ENCODE results near the gene ANKRD16.
A peak's percentile ranks its signal among the peaks of the same experiment; 100 is the strongest.
"Not testable (repeated sequence)": the region's sequence is repeated elsewhere in the genome, so short reads cannot be mapped to it uniquely, and the experiment has no call there.

ANKRD16 gene

DNA sequence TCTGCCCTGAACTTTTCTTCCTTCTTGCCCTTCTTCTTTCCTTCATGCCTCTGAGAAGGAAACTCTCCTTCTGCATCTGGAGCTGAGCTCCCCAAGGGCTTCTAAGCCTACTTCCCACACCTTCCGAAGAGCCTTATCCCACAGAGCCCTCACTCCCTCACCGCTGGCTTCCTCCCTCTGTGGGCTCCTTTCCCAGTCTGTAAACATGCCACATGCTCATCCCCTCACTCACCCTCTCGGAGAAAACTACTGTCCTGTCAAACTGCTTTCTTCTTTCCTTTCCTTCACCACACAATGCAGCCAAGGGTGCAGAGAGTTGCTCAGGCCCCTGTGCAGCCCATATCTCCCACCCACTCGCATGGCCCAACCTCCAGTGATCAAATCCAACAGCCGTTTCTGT lies 18.1 kb downstream of the ANKRD16 start:
- TF ChIP-seq, protein P1, sequence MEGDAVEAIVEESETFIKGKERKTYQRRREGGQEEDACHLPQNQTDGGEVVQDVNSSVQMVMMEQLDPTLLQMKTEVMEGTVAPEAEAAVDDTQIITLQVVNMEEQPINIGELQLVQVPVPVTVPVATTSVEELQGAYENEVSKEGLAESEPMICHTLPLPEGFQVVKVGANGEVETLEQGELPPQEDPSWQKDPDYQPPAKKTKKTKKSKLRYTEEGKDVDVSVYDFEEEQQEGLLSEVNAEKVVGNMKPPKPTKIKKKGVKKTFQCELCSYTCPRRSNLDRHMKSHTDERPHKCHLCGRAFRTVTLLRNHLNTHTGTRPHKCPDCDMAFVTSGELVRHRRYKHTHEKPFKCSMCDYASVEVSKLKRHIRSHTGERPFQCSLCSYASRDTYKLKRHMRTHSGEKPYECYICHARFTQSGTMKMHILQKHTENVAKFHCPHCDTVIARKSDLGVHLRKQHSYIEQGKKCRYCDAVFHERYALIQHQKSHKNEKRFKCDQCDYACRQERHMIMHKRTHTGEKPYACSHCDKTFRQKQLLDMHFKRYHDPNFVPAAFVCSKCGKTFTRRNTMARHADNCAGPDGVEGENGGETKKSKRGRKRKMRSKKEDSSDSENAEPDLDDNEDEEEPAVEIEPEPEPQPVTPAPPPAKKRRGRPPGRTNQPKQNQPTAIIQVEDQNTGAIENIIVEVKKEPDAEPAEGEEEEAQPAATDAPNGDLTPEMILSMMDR (IDR thresholded peaks at IDR 0.05; ENCODE audit: low read depth, low read length, missing control alignments): no peak
- no peak for DNase-seq (ENCODE audit: low read depth)

DNA sequence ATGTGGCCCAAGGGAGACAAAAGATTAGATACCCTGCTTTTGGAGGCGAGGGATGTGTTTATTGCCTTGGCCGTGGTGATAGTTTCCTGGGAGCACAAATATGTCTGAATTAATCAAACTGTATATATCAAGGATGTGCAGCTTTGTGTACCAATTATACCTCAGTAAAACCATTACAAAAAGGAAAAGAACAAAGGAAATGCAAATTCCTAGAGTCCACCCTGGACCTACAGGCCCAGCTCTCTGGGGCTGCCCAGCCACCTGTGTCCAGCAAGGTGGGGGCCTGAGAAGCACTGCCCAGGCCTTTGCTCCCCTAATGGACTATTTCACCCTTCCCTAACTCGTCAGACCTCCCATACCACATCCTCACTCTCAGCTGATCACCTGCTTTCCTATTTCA lies 20.5 kb downstream of the ANKRD16 start:
- DNase-seq (ENCODE audit: low read depth): no peak
- TF ChIP-seq, protein P1 (IDR thresholded peaks at IDR 0.05; ENCODE audit: low read depth, low read length, missing control alignments): no peak
- H3K4me3 ChIP-seq (ENCODE audit: low read depth, low read length): no peak overlapping the region

More for the DNA sequence above, 18.1 kb downstream of the ANKRD16 start:
- no peak overlapping the region for H3K4me3 ChIP-seq (ENCODE audit: low read depth, low read length)

DNA sequence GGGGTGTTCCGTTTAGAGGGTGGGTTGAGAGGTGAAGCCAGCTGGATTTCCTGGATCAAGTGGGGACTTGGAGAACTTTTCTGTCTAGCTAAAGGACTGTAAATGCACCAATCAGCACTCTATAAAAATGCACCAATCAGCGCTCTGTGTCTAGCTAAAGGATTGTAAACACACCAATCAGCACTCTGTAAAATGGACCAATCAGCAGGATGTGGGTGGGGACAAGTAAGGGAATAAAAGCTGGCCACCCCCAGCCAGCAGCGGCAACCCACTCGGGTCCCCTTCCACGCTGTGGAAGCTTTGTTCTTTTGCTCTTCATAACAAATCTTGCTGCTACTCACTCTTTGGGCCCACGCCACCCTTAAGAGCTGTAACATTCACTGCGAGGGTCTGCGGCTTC lies 21.3 kb downstream of the ANKRD16 start:
- H3K4me3 ChIP-seq (ENCODE audit: low read depth, low read length); DNase-seq (ENCODE audit: low read depth): not testable (repeated sequence)

DNA sequence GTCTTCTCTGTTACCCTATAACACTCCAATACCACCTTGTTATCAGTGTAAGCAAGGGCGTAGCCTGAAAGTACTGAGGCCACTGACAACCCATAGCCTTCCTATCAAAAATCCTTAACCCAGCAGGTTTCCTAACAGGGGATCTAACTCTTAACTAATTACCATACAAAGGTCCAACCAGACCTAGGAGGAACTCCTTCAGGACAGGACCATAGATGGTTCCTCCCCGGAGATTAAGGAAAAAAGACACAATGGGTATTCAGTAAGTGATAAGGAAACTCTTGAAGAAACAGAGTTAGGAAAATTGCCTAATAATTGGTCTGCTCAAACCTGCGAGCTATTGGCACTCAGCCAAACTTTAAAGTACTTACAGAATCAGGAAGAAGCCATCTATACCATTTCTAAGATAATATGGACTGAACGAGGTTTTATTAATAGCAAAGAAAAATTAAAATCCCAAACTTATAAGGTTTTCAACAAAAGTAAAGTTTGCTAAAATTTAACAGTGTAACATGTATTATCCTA lies 22.5 kb downstream of the ANKRD16 start:
- not testable (repeated sequence) for H3K4me3 ChIP-seq (ENCODE audit: low read depth, low read length); DNase-seq (ENCODE audit: low read depth)

DNA sequence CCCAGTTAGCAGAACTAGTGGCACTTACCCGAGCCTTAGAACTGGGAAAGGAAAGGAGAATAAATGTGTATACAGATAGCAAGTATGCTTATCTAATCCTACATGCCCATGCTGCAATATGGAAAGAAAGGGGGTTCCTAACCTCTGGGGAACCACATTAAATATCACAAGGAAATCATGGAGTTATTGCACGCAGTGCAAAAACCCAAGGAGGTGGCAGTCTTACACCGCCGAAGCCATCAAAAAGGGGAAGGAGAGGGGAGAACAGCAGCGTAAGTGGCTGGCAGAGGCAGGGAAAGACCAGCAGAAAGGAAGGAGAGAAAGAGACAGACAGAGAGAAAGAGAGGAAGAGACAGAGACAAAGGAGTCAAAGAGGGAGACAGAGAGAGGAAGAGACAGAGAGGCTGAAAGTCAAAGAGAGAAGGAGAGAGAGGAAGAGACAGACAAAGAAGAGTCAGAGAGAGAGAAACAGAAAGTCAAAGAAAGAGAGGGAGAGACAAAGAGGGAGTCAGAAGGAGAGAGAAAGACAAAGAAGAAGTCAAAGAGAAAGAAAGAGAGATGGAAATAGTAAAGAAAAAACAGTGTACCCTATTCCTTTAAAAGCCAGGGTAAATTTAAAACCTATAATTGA lies 23.1 kb downstream of the ANKRD16 start:
- not testable (repeated sequence) for H3K4me3 ChIP-seq (ENCODE audit: low read depth, low read length); DNase-seq (ENCODE audit: low read depth)

DNA sequence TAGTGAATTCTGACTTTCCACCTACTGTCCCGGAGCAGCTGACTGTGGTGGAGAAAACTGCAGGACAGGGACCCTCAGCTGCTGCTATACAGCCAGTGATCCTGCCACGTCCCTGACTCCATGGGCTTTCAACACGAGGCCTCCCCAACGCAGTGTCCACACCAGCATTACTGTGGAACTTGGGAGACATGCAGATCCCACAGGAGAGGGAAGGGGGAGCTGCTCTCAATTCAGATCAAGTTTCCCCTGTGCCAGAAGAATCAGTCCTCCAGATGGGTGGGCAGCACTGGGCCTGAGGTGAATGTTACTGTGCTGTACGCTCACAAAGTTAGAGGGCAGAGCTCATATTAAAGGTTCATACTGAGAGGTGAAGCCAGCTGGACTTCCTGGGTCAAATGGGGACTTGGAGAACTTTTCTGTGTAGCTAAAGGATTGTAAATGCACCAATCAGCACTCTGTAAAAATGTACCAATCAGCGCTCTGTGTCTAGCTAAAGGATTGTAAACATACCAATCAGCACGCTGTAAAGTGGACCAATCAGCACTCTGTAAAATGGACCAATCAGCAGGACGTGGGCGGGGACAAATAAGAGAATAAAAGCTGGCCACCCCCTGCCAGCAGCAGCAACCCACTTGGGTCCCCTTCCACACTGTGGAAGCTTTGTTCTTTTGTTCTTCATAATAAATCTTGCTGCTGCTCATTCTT lies 26.6 kb downstream of the ANKRD16 start:
- not testable (repeated sequence) for DNase-seq (ENCODE audit: low read depth)
- peak overlapping the region; percentile 6; the same call in 1 of the 2 replicates for H3K4me3 ChIP-seq (ENCODE audit: low read depth, low read length)

DNA sequence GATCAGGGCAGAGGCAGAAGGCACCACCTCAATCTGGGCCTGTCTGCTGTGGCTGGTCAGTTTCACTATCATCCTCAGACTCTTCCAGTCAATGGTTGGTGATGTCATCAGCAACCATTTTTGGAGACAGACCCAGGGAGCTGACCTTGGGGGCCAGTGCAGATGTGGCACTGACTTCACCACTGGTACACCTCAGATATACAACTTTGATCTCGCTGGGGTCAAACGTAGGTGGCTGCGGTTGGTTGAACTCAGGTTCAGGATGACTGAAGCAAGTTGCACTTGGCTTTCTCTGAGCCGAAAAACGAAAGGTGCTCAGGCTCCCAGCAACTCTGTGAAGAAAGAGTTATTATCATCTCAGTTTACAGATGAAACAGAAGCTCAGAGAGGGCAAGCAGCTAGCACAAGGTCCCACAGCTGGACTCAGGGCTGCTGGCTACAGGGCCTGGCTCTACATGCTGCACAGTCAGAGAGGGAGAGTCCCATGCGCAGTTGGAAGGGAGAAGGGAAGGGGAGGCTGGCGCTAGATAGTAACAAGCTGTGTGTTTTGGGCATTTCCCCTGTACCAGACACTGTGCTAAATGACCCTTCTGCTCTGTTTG lies 27.2 kb downstream of the ANKRD16 start:
- peak; percentile 89 for DNase-seq (ENCODE audit: low read depth)
- TF ChIP-seq, protein P1 (IDR thresholded peaks at IDR 0.05; ENCODE audit: low read depth, low read length, missing control alignments): no peak
- peak overlapping the region; percentile 13 for H3K4me3 ChIP-seq (ENCODE audit: low read depth, low read length)

DNA sequence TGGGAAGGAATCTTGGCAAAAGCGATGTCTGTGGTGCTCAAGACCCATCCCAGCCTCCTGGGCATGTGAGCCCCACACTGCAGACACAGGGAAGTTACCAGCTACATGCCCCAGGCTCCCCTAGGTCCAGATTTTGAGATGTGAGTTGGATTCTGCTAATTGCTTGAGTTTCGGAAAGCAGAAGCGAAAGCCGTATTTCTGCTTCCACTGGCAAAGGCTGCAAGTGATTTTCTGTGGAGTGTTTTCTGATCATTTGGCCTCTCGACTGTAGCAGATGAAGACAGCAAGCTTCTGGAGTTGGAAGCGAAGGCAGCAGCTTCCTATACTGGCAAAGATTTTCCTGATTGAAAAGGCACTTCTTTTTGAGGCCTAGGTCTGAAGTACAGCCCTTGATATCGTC lies 29.6 kb downstream of the ANKRD16 start:
- TF ChIP-seq, protein P1 (IDR thresholded peaks at IDR 0.05; ENCODE audit: low read depth, low read length, missing control alignments): no peak
- no peak overlapping the region for H3K4me3 ChIP-seq (ENCODE audit: low read depth, low read length)
- DNase-seq (ENCODE audit: low read depth): no peak

DNA sequence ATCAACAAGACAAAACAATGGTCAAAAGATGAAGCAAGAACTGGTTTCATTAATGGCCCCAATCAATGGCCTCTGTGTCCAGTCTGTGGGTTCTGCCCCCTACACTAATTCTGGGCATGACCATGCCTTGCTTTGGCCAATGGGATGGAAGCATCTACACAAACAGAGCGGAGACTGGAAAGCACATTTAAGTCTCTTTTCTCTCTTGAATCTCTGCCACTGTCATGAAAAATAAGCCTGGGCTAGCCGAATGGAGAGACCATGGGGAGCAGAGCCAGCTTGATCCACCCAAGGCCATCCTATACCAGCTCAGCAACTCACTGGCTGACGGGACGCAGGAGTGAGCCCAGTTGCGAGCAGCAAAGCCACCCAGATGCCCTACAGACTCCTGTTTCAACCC lies 30.9 kb downstream of the ANKRD16 start:
- TF ChIP-seq, protein P1 (IDR thresholded peaks at IDR 0.05; ENCODE audit: low read depth, low read length, missing control alignments): no peak
- DNase-seq (ENCODE audit: low read depth): no peak
- H3K4me3 ChIP-seq (ENCODE audit: low read depth, low read length): no peak overlapping the region
